Measurements from ENCODE around the gene GLIS1. TPM values are rescaled to one million over a fixed set of nuclear protein-coding genes. Genes with fewer than 3 reads are reported as not detected.

GLIS1 gene
- total RNA-seq, 1 experiment from 2014 or later: 0.24 TPM

DNA sequence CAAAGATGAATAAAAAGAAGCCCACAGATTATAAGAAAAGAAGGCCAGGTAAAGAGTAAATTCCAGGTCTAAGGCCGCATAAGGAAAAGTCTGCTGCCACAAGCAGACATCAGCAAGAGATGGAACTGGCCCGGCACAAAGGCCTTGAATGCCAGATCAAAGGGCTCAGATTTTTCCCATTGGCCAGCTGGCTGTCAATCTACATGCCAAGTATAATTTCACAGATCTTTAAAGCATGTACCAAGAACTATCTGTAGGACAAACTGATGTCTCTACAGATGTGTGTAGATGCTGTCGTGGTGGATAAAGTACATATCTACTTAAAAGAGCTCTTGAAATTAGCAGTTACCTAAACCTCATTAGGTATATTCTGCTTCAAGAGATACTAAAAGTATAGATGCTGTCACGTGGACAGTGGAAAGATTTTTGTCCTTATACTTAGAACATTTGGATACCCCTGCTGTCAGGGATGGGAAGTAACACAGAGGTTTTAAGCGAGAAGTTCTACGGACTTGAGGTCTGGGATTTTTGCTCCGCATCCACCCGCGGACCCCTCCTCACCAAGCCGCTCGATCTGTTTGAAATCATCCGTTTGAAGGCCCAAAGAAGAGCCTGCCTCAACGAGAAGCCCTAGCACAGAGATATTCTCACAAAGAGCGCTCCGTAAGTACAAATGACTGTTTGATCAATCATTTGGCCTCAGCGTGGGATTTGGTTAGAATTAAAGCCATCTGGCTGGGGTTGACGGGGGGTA is 10.1 kb downstream of the GLIS1 start:
- H3K27me3 Mint-ChIP-seq (ENCODE audit: low read depth): peaks cover 1% of the 10 kb centered on the region
- POLR2A ChIA-PET: no interaction called here
- H3K9me3 Mint-ChIP-seq: no peaks in the 10 kb centered on the region
- no peak for ATAC-seq
- no peak overlapping the region for H3K27ac Mint-ChIP-seq
- CTCF ChIA-PET: interaction anchor here (0.6 to 2.1 kb wide), 2 partner anchors 13 to 243 kb away, joined by 3 to 5 read pairs; no protein-coding TSS in a partner anchor
- no peak for DNase-seq (ENCODE audit: low spot score)
- peaks cover 6% of the 10 kb centered on the region for H3K4me1 Mint-ChIP-seq
- TF ChIP-seq RORB (CRISPR knock-in tag; IDR thresholded peaks at IDR 0.05) (no peak), MXD4 (CRISPR knock-in tag; IDR thresholded peaks at IDR 0.05; ENCODE audit: borderline replicate concordance) (no peak), ZBTB21 (CRISPR knock-in tag; IDR thresholded peaks at IDR 0.05; ENCODE audit: borderline replicate concordance) (no peak), FOXK1 (CRISPR knock-in tag; IDR thresholded peaks at IDR 0.05) (no peak), SMAD4 (CRISPR knock-in tag; IDR thresholded peaks at IDR 0.05) (no peak), NR3C1 (CRISPR knock-in tag; conservative IDR thresholded peaks at IDR 0.05; ENCODE audit: low read depth) (no peak)
- TF ChIP-seq, protein P1, sequence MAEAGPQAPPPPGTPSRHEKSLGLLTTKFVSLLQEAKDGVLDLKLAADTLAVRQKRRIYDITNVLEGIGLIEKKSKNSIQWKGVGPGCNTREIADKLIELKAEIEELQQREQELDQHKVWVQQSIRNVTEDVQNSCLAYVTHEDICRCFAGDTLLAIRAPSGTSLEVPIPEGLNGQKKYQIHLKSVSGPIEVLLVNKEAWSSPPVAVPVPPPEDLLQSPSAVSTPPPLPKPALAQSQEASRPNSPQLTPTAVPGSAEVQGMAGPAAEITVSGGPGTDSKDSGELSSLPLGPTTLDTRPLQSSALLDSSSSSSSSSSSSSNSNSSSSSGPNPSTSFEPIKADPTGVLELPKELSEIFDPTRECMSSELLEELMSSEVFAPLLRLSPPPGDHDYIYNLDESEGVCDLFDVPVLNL (CRISPR knock-in tag; IDR thresholded peaks at IDR 0.05; ENCODE audit: borderline replicate concordance, low read depth): no peak
- TF ChIP-seq, protein P2, sequence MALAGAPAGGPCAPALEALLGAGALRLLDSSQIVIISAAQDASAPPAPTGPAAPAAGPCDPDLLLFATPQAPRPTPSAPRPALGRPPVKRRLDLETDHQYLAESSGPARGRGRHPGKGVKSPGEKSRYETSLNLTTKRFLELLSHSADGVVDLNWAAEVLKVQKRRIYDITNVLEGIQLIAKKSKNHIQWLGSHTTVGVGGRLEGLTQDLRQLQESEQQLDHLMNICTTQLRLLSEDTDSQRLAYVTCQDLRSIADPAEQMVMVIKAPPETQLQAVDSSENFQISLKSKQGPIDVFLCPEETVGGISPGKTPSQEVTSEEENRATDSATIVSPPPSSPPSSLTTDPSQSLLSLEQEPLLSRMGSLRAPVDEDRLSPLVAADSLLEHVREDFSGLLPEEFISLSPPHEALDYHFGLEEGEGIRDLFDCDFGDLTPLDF (CRISPR knock-in tag; IDR thresholded peaks at IDR 0.05): no peak
- TF ChIP-seq, protein P3, sequence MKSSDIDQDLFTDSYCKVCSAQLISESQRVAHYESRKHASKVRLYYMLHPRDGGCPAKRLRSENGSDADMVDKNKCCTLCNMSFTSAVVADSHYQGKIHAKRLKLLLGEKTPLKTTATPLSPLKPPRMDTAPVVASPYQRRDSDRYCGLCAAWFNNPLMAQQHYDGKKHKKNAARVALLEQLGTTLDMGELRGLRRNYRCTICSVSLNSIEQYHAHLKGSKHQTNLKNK (CRISPR knock-in tag; IDR thresholded peaks at IDR 0.05): no peak
- TF ChIP-seq, protein P4, sequence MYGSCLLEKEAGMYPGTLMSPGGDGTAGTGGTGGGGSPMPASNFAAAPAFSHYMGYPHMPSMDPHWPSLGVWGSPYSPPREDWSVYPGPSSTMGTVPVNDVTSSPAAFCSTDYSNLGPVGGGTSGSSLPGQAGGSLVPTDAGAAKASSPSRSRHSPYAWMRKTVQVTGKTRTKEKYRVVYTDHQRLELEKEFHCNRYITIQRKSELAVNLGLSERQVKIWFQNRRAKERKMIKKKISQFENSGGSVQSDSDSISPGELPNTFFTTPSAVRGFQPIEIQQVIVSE (CRISPR knock-in tag; IDR thresholded peaks at IDR 0.05; ENCODE audit: borderline replicate concordance): no peak
- no peaks in the 10 kb centered on the region for H3K36me3 Mint-ChIP-seq
- no peak overlapping the region for H3K4me3 Mint-ChIP-seq

DNA sequence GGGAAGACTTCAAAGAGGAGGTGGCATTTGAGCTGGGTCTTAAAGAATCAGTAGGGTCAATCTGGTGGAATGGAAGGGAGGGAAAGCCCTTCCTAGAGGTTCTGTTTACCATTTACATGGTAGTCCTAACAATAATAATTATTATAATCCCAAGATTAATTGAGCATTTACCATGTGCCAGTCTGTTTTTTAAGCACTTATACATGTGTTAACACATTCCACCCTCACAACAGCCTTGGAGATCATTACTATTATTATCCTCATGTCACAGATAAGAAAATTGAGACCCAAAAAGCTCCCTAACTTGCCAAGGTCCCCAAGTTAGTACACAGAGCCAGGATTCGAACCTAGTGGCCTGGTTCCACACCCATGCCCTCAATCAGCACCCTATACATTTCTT is 10.8 kb downstream of the GLIS1 start:
- Mint-ChIP-seq H3K36me3 (no peaks in the 10 kb centered on the region), H3K9me3 (no peaks in the 10 kb centered on the region)
- CTCF ChIA-PET: interaction anchor here (0.6 to 2.1 kb wide), 3 partner anchors 12 to 243 kb away, joined by 3 to 5 read pairs (median 4); no protein-coding TSS in a partner anchor
- TF ChIP-seq ATF1 (CRISPR knock-in tag; IDR thresholded peaks at IDR 0.05) (no peak), ELF4 (CRISPR knock-in tag; IDR thresholded peaks at IDR 0.05; ENCODE audit: low read depth) (no peak), NFE2L1 (CRISPR knock-in tag; IDR thresholded peaks at IDR 0.05) (no peak), NR1H2 (CRISPR knock-in tag; IDR thresholded peaks at IDR 0.05) (no peak)
- TF ChIP-seq, protein P1 (CRISPR knock-in tag; IDR thresholded peaks at IDR 0.05; ENCODE audit: borderline replicate concordance, low read depth): no peak
- TF ChIP-seq, protein P5, sequence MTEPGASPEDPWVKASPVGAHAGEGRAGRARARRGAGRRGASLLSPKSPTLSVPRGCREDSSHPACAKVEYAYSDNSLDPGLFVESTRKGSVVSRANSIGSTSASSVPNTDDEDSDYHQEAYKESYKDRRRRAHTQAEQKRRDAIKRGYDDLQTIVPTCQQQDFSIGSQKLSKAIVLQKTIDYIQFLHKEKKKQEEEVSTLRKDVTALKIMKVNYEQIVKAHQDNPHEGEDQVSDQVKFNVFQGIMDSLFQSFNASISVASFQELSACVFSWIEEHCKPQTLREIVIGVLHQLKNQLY (CRISPR knock-in tag; IDR thresholded peaks at IDR 0.05): no peak
- TF ChIP-seq, protein P6, sequence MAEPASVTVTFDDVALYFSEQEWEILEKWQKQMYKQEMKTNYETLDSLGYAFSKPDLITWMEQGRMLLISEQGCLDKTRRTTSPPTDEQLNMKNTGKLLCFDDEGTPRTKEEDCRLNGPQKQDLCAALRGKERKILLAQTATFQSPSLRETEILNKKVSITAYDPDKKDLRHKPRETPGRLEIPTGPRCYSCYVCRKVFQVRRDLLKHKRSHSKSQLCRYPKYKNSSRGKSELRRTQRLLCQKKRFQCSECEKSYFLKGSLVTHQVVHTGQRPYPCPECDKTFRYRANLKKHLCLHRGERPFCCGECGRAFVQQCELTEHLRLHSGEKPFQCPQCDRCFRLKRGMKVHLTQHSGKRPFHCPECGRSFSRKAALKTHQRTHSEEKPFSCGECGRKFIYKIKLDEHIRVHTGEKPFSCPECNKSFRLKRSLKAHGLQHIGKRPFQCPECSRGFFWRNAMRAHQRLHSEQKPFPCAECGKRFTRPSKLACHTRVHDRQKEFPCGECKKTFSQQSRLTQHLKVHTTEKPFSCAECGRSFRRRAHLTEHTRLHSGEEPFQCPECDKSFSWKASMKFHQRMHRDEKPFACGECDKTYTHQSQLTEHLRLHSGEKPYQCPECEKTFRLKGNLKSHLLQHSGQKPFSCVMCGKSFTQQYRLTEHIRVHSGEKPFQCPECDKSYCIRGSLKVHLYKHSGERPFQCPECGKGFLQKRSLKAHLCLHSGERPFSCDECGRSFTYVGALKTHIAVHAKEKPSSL (CRISPR knock-in tag; conservative IDR thresholded peaks at IDR 0.05): no peak
- TF ChIP-seq, protein P7, sequence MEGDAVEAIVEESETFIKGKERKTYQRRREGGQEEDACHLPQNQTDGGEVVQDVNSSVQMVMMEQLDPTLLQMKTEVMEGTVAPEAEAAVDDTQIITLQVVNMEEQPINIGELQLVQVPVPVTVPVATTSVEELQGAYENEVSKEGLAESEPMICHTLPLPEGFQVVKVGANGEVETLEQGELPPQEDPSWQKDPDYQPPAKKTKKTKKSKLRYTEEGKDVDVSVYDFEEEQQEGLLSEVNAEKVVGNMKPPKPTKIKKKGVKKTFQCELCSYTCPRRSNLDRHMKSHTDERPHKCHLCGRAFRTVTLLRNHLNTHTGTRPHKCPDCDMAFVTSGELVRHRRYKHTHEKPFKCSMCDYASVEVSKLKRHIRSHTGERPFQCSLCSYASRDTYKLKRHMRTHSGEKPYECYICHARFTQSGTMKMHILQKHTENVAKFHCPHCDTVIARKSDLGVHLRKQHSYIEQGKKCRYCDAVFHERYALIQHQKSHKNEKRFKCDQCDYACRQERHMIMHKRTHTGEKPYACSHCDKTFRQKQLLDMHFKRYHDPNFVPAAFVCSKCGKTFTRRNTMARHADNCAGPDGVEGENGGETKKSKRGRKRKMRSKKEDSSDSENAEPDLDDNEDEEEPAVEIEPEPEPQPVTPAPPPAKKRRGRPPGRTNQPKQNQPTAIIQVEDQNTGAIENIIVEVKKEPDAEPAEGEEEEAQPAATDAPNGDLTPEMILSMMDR (IDR thresholded peaks at IDR 0.05): no peak
- TF ChIP-seq, protein P8, sequence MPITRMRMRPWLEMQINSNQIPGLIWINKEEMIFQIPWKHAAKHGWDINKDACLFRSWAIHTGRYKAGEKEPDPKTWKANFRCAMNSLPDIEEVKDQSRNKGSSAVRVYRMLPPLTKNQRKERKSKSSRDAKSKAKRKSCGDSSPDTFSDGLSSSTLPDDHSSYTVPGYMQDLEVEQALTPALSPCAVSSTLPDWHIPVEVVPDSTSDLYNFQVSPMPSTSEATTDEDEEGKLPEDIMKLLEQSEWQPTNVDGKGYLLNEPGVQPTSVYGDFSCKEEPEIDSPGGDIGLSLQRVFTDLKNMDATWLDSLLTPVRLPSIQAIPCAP (CRISPR knock-in tag; IDR thresholded peaks at IDR 0.05): no peak
- TF ChIP-seq, protein P9, sequence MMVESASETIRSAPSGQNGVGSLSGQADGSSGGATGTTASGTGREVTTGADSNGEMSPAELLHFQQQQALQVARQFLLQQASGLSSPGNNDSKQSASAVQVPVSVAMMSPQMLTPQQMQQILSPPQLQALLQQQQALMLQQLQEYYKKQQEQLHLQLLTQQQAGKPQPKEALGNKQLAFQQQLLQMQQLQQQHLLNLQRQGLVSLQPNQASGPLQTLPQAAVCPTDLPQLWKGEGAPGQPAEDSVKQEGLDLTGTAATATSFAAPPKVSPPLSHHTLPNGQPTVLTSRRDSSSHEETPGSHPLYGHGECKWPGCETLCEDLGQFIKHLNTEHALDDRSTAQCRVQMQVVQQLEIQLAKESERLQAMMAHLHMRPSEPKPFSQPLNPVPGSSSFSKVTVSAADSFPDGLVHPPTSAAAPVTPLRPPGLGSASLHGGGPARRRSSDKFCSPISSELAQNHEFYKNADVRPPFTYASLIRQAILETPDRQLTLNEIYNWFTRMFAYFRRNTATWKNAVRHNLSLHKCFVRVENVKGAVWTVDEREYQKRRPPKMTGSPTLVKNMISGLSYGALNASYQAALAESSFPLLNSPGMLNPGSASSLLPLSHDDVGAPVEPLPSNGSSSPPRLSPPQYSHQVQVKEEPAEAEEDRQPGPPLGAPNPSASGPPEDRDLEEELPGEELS (CRISPR knock-in tag; IDR thresholded peaks at IDR 0.05): no peak

More for the DNA sequence above, 10.8 kb downstream of the GLIS1 start:
- H3K27me3 Mint-ChIP-seq (ENCODE audit: low read depth): no peaks in the 10 kb centered on the region; the same call in 1 of the 2 replicates
- H3K4me1 Mint-ChIP-seq: peaks cover 6% of the 10 kb centered on the region
- no peak for DNase-seq (ENCODE audit: low spot score)
- POLR2A ChIA-PET: no interaction called here
- no peak overlapping the region for H3K4me3 Mint-ChIP-seq
- H3K27ac Mint-ChIP-seq: no peak overlapping the region
- ATAC-seq: no peak
